GM12891 (cell line): ENCODE measurements around the gene UNC13B.

Source experiments
- POLR2A ChIP-seq: IDR thresholded peaks from 2 replicates; pipeline ENCODE4 v1.6.1; 2011; ENCODE audit warnings: low read depth, low read length, control low read depth
- POLR2AphosphoS5 ChIP-seq: IDR thresholded peaks from 2 replicates; pipeline ENCODE4 v1.6.1; 2011; ENCODE audit warnings: low read depth, low read length, control low read depth
- SPI1 ChIP-seq: IDR thresholded peaks from 2 replicates; pipeline ENCODE4 v1.6.1; 2011; ENCODE audit warnings: low read depth, low read length, control low read depth

GRCh38 chr9:35254237-35254636 lies 92.4 kb downstream of the UNC13B start:
- TF ChIP-seq POLR2AphosphoS5 (no peak), POLR2A (no peak), SPI1 (no peak)
